Mesenchymal stem cell (in vitro differentiated cells and primary cell): ENCODE results near the gene JMJD6. TPM values are rescaled to one million over a fixed set of nuclear protein-coding genes. Genes with fewer than 3 reads are reported as not detected.

Source experiments
- DNase-seq: peaks from one replicate; pipeline ENCODE4 v3.0.0-alpha.2; 2013
- H2AFZ ChIP-seq: one replicate; pipeline ENCODE4 v1.6.1; 2013; ENCODE audit warnings: low read depth, mild to moderate bottlenecking, control low read depth, inconsistent platforms, low read length, moderate library complexity
- H2AK5ac ChIP-seq: 2 replicates; pipeline ENCODE4 v1.6.1; 2013; ENCODE audit warnings: low read length, moderate library complexity, mild to moderate bottlenecking, inconsistent platforms; ENCODE audit not compliant: severe bottlenecking
- H2BK120ac ChIP-seq: one replicate; pipeline ENCODE4 v1.6.1; 2013; ENCODE audit warnings: low read depth, mild to moderate bottlenecking, inconsistent platforms, low read length, moderate library complexity
- H2BK12ac ChIP-seq, 2 experiments: one replicate each; pipeline ENCODE4 v1.6.1; 2013; ENCODE audit warnings: inconsistent platforms in 2 of 2, low read length in 2 of 2, mild to moderate bottlenecking in 2 of 2, moderate library complexity in 2 of 2, control low read depth in 1 of 2
- H2BK15ac ChIP-seq: one replicate; pipeline ENCODE4 v1.6.1; 2013; ENCODE audit warnings: mild to moderate bottlenecking, low read depth, inconsistent platforms; ENCODE audit not compliant: poor library complexity, severe bottlenecking
- H2BK5ac ChIP-seq: 2 replicates; pipeline ENCODE4 v1.6.1; 2013; ENCODE audit warnings: low read depth, mild to moderate bottlenecking, low read length, control low read depth, inconsistent platforms; ENCODE audit not compliant: poor library complexity, severe bottlenecking
- H3K14ac ChIP-seq, 2 experiments: one replicate each; pipeline ENCODE4 v1.6.1; 2013; ENCODE audit warnings: inconsistent platforms in 2 of 2, low read length in 2 of 2, control low read depth in 1 of 2, mild to moderate bottlenecking in 1 of 2, moderate library complexity in 1 of 2
- H3K18ac ChIP-seq, 2 experiments: one replicate each; pipeline ENCODE4 v1.6.1; 2013; ENCODE audit warnings: inconsistent platforms in 2 of 2, low read length in 2 of 2, control low read depth in 1 of 2, low read depth in 1 of 2, mild to moderate bottlenecking in 1 of 2
- H3K23ac ChIP-seq, 2 experiments: one replicate each; pipeline ENCODE4 v1.6.1; 2013; ENCODE audit warnings: inconsistent platforms in 2 of 2, low read length in 2 of 2, mild to moderate bottlenecking in 2 of 2, moderate library complexity in 2 of 2, control low read depth in 1 of 2
- H3K27ac ChIP-seq: 2 replicates; pipeline ENCODE4 v1.5.1; 2013; ENCODE audit warnings: mild to moderate bottlenecking, moderate library complexity, low read length, control low read depth, inconsistent platforms; ENCODE audit not compliant: poor library complexity, severe bottlenecking
- H3K27me3 ChIP-seq, 2 experiments: 2 replicates each; pipeline versions ENCODE4 v1.6.1 to v1.7.0; 2013; ENCODE audit warnings: low read length in 2 of 2, mild to moderate bottlenecking in 2 of 2, moderate library complexity in 2 of 2, control low read depth in 1 of 2, inconsistent platforms in 1 of 2; ENCODE audit not compliant: control insufficient read depth in 1 of 2, insufficient read depth in 1 of 2
- H3K36me3 ChIP-seq, 2 experiments: 2 replicates each; pipeline versions ENCODE4 v1.6.1 to v1.7.0; 2013; ENCODE audit warnings: low read length in 2 of 2, control low read depth in 1 of 2, inconsistent platforms in 1 of 2, low read depth in 1 of 2, mild to moderate bottlenecking in 1 of 2; ENCODE audit not compliant: insufficient read depth in 2 of 2, control insufficient read depth in 1 of 2
- H3K4ac ChIP-seq, 2 experiments: one replicate each; pipeline ENCODE4 v1.6.1; 2013; ENCODE audit warnings: inconsistent platforms in 2 of 2, low read length in 2 of 2, mild to moderate bottlenecking in 2 of 2, moderate library complexity in 2 of 2, control low read depth in 1 of 2, low read depth in 1 of 2
- H3K4me1 ChIP-seq: 2 replicates; pipeline ENCODE4 v1.6.1; 2013; ENCODE audit warnings: low read depth, low read length, control low read depth; ENCODE audit not compliant: control insufficient read depth, insufficient read depth
- H3K4me2 ChIP-seq: 2 replicates; pipeline ENCODE4 v1.6.1; 2013; ENCODE audit warnings: low read length, mild to moderate bottlenecking, inconsistent platforms; ENCODE audit not compliant: poor library complexity, severe bottlenecking
- H3K4me3 ChIP-seq, 2 experiments: 2 replicates each; pipeline versions ENCODE4 v1.5.1 to v1.7.0; 2013; ENCODE audit warnings: low read length in 2 of 2, mild to moderate bottlenecking in 2 of 2, control low read depth in 1 of 2, low read depth in 1 of 2; ENCODE audit not compliant: insufficient read depth in 1 of 2
- H3K79me1 ChIP-seq: replicated peaks from 2 replicates; pipeline ENCODE4 v1.6.1; 2013; ENCODE audit warnings: mild to moderate bottlenecking, control low read depth, low read length, inconsistent platforms; ENCODE audit not compliant: poor library complexity, severe bottlenecking
- H3K9ac ChIP-seq: 2 replicates; pipeline ENCODE4 v1.7.0; 2013; ENCODE audit warnings: mild to moderate bottlenecking, low read length, moderate library complexity
- H3K9me3 ChIP-seq: 2 replicates; pipeline ENCODE4 v1.7.0; 2013; ENCODE audit warnings: mild to moderate bottlenecking, low read length; ENCODE audit not compliant: control insufficient read depth
- H4K8ac ChIP-seq: one replicate; pipeline ENCODE4 v1.6.1; 2013; ENCODE audit warnings: inconsistent platforms, mild to moderate bottlenecking, low read length, moderate library complexity
- H4K91ac ChIP-seq: one replicate; pipeline ENCODE4 v1.6.1; 2013; ENCODE audit warnings: mild to moderate bottlenecking, low read length, inconsistent platforms
- WGBS: methylation state at CpG from one replicate; pipeline ENCODE4 v1.1.7; 2013; ENCODE audit warnings: mixed read lengths; 5-methylcytosine and 5-hydroxymethylcytosine counted together
- small RNA-seq: library from polyadenylated mRNA; stranded (forward); fragments of <200 nt; extraction: miRNeasy Mini kit (QIAGEN cat#:217004); gene quantifications from one replicate; pipeline ENCODE3, GENCODE V24; 2013; ENCODE audit warnings: low read depth

JMJD6 gene

GRCh38 chr17:76670718-76671122 lies 55.7 kb downstream of the JMJD6 start:
- Histone ChIP-seq H2AK5ac (no peak overlapping the region), H3K4me2 (peak overlapping the region; percentile 20), H3K9me3 (no peaks in the 10 kb centered on the region), H3K18ac (peak overlapping the region in 1 of 2 experiments; percentile 92), H2AFZ (peak overlapping the region; percentile 88), H4K91ac (peak overlapping the region; percentile 98), H3K9ac (no peak overlapping the region), H3K27ac (peak overlapping the region; percentile 91), H3K4ac (peak overlapping the region; percentile 90 to 91), H2BK120ac (no peak overlapping the region), H4K8ac (peak overlapping the region; percentile 100), H2BK12ac (peak overlapping the region in 1 of 2 experiments; percentile 17), H3K4me3 (peak overlapping the region in 1 of 2 experiments; percentile 83), H3K23ac (peak overlapping the region in 1 of 2 experiments; percentile 6), H3K4me1 (peaks cover 14% of the 10 kb centered on the region), H3K14ac (no peak overlapping the region), H2BK15ac (no peak overlapping the region), H3K79me1 (peaks cover 2% of the 10 kb centered on the region), H3K27me3 (peaks cover 0 to 4% of the 10 kb centered on the region in 2 experiments), H2BK5ac (no peak overlapping the region), H3K36me3 (peaks cover 14 to 16% of the 10 kb centered on the region in 2 experiments)
- 68% methylated on average over 9 of the region's 9 CpGs for WGBS
- no peak for DNase-seq

GRCh38 chr17:76670020-76670717 lies 56.2 kb downstream of the JMJD6 start:
- H3K27ac ChIP-seq = peak overlapping the region; percentile 91
- 90% methylated on average over 9 of the region's 9 CpGs for WGBS
- peaks cover 2% of the 10 kb centered on the region for H3K79me1 ChIP-seq
- no peak overlapping the region for H3K9ac ChIP-seq
- no peak overlapping the region for H2AFZ ChIP-seq
- no peak for DNase-seq
- no peak overlapping the region for H2BK5ac ChIP-seq
- no peak overlapping the region for H2AK5ac ChIP-seq
- peaks cover 0 to 5% of the 10 kb centered on the region in 2 experiments for H3K27me3 ChIP-seq
- peaks cover 14% of the 10 kb centered on the region for H3K4me1 ChIP-seq
- no peak overlapping the region for H3K14ac ChIP-seq
- H2BK15ac ChIP-seq = no peak overlapping the region
- H3K4me3 ChIP-seq = no peak overlapping the region
- H3K9me3 ChIP-seq = no peaks in the 10 kb centered on the region
- H3K4ac ChIP-seq = no peak overlapping the region
- H4K8ac ChIP-seq = no peak overlapping the region
- H3K4me2 ChIP-seq = no peak overlapping the region
- no peak overlapping the region for H3K18ac ChIP-seq
- H3K23ac ChIP-seq = no peak overlapping the region
- H4K91ac ChIP-seq = no peak overlapping the region
- H2BK12ac ChIP-seq = no peak overlapping the region
- H3K36me3 ChIP-seq = peaks cover 13 to 14% of the 10 kb centered on the region in 2 experiments
- no peak overlapping the region for H2BK120ac ChIP-seq

Small RNAs within 50 kb of the gene (small RNA-seq; reads per million reads assigned to genes)
- gene AC005837.3 = not detected
- gene RF02271 = not detected
- not detected for gene RNU6-97P
- gene RNY4P36 = 14.1 reads per million, percentile 83 among the genes with 10 or more reads in this experiment
